K562 (cell line): Measurements from ENCODE around the gene WDR91. TPM values are rescaled to one million over a fixed set of nuclear protein-coding genes. Genes with fewer than 3 reads are reported as not detected.

ENCODE experiments used
- CBX8 ChIP-seq: fragments of 200-600 bp; sonication (generic); IDR thresholded peaks from 2 replicates; pipeline ENCODE4 v1.6.1; 2012; ENCODE audit warnings: borderline replicate concordance, mixed run types, low read depth, mild to moderate bottlenecking, moderate library complexity, mixed read lengths, low read length, control low read depth, inconsistent platforms; ENCODE audit not compliant: poor library complexity, severe bottlenecking; ENCODE audit errors: extremely low read depth
- E2F3 ChIP-seq: fragments of 250-450 bp; sonication (Bioruptor Pico); IDR thresholded peaks from 2 replicates; pipeline ENCODE4 v1.4.0; 2020; ENCODE audit warnings: mild to moderate bottlenecking
- ELF2 ChIP-seq: fragments of 250-450 bp; sonication (Bioruptor Pico); IDR thresholded peaks from 2 replicates; pipeline ENCODE4 v1.5.0; 2021; ENCODE audit warnings: mild to moderate bottlenecking
- ESRRA ChIP-seq: fragments of 450-650 bp; IDR thresholded peaks from 2 replicates; pipeline ENCODE4 v1.6.1; 2014; ENCODE audit warnings: low read depth, mild to moderate bottlenecking, moderate library complexity, borderline replicate concordance
- HMGN3 ChIP-seq: IDR thresholded peaks from 2 replicates; pipeline ENCODE4 v1.6.1; 2011; ENCODE audit warnings: borderline replicate concordance, low read depth, mild to moderate bottlenecking, mixed read lengths, low read length; ENCODE audit not compliant: insufficient read length; ENCODE audit errors: extremely low read depth
- IRF2 ChIP-seq: sonication (generic); formaldehyde crosslinking; IDR thresholded peaks from 2 replicates; pipeline ENCODE4 v1.8.1; 2022; ENCODE audit warnings: mild to moderate bottlenecking, missing genetic modification reagents
- MAZ ChIP-seq, 2 experiments: fragments of 450-650 bp in 1 of 2; sonication (generic) in 1 of 2; formaldehyde crosslinking; IDR thresholded peaks in 1 of 2; conservative IDR thresholded peaks in 1 of 2; 2 replicates each; pipeline versions ENCODE4 v1.4.0 to v1.5.0; 2020; ENCODE audit warnings: mild to moderate bottlenecking in 1 of 2, missing genetic modification reagents in 1 of 2
- NONO ChIP-seq, 2 experiments: fragments of 200-400 bp in 1 of 2; fragments of 450-650 bp in 1 of 2; formaldehyde crosslinking in 1 of 2; IDR thresholded peaks; 2 replicates each; pipeline ENCODE4 v1.6.1; 2017; ENCODE audit warnings: low read depth in 2 of 2, mild to moderate bottlenecking in 2 of 2, moderate library complexity in 2 of 2, low read length in 1 of 2
- PRPF4 ChIP-seq: fragments of 200-400 bp; formaldehyde crosslinking; IDR thresholded peaks from one replicate; pipeline ENCODE4 v1.6.1; 2017; ENCODE audit warnings: low read length, low read depth, mild to moderate bottlenecking; ENCODE audit not compliant: insufficient read depth, poor library complexity, severe bottlenecking
- RBM22 ChIP-seq: fragments of 200-400 bp; formaldehyde crosslinking; IDR thresholded peaks from 2 replicates; pipeline ENCODE4 v1.6.1; 2018; ENCODE audit warnings: low read length, low read depth; ENCODE audit not compliant: poor library complexity, severe bottlenecking
- RUNX1 ChIP-seq: sonication (generic); IDR thresholded peaks from 2 replicates; pipeline ENCODE4 v1.6.1; 2016; ENCODE audit warnings: antibody characterized with exemption, low read depth
- STAT6 ChIP-seq: sonication (generic); formaldehyde crosslinking; IDR thresholded peaks from 2 replicates; pipeline ENCODE4 v1.8.1; 2023; ENCODE audit warnings: mild to moderate bottlenecking, missing genetic modification reagents
- TRIM24 ChIP-seq, 2 experiments: fragments of 450-650 bp; IDR thresholded peaks; 2 replicates each; pipeline ENCODE4 v1.6.1; 2016
- USF2 ChIP-seq: sonication (generic); formaldehyde crosslinking; IDR thresholded peaks from 2 replicates; pipeline ENCODE4 v1.5.0; 2020; ENCODE audit warnings: missing genetic modification reagents
- YY1 ChIP-seq, 3 experiments: IDR thresholded peaks; 2 replicates each; pipeline ENCODE4 v1.6.1; 2011; ENCODE audit warnings: low read length in 2 of 3, mild to moderate bottlenecking in 2 of 3, moderate library complexity in 2 of 3, borderline replicate concordance in 1 of 3, control low read depth in 1 of 3, low read depth in 1 of 3; ENCODE audit not compliant: insufficient read depth in 3 of 3, insufficient replicate concordance in 2 of 3, control insufficient read depth in 1 of 3, insufficient read length in 1 of 3; ENCODE audit errors: extremely low read depth in 1 of 3
- ZBTB26 ChIP-seq: fragments of 450-650 bp; formaldehyde crosslinking; IDR thresholded peaks from 2 replicates; pipeline ENCODE4 v1.4.0; 2022; ENCODE audit warnings: missing genetic modification characterization
- ZFP30 ChIP-seq: fragments of 250-450 bp; sonication (Bioruptor Pico); IDR thresholded peaks from 2 replicates; pipeline ENCODE4 v1.8.0; 2022; ENCODE audit warnings: moderate library complexity, mild to moderate bottlenecking, inconsistent platforms, borderline replicate concordance
- ZNF280A ChIP-seq: fragments of 450-650 bp; IDR thresholded peaks from 2 replicates; pipeline ENCODE4 v1.6.1; 2018; ENCODE audit warnings: mild to moderate bottlenecking, low read depth; ENCODE audit not compliant: partially characterized antibody
- polyA plus RNA-seq, 8 experiments: library from polyadenylated mRNA; depleted of rRNA in 4 of 8; stranded (reverse) in 5 of 8; unstranded in 3 of 8; fragments of >200 nt; fragmentation: Nextera tagmentation in 2 of 8; fragmentation: Illumina TruSeq in 1 of 8; extraction: Ambion mirVana in 2 of 8; extraction: Trizol in 1 of 8; gene quantifications; 2 replicates each; pipeline versions ENCODE4 v1.2.1 to v1.2.3, GENCODE V29; 2011 to 2014; ENCODE audit warnings: inconsistent platforms in 1 of 8, missing spikeins in 1 of 8
- total RNA-seq, 7 experiments: library from RNA; depleted of rRNA in 6 of 7; stranded (reverse); fragments of >200 nt in 6 of 7; fragmentation: Illumina TruSeq in 2 of 7; extraction: Trizol in 2 of 7; gene quantifications; 2 replicates each; pipeline versions ENCODE4 v1.2.1 to v1.2.3, GENCODE V29; 2011 to 2021; ENCODE audit warnings: low replicate concordance in 1 of 7

The WDR91 gene
- total and polyA plus RNA-seq, 9 of the 15 experiments (the other 6 are each of a cell fraction or from before 2014, with no cell fraction given) = 1.9 to 18.2 (median 9.8) TPM

GRCh38 chr7:135156290-135156689 is 55.0 kb downstream of the WDR91 start (continued):
- no peak for TF ChIP-seq STAT6 (CRISPR knock-in tag)
- TF ChIP-seq USF2 (CRISPR knock-in tag) = no peak
- peak; percentile 97 for TF ChIP-seq ZNF280A
- TF ChIP-seq IRF2 = no peak
- TF ChIP-seq RUNX1 = no peak
- TF ChIP-seq NONO (IDR thresholded peaks at IDR 0.05; ENCODE audit: low read depth in 2 of 2, low read length in 1 of 2) = no peak
- no peak for TF ChIP-seq ELF2 (CRISPR knock-in tag)
- no peak for TF ChIP-seq HMGN3
- TF ChIP-seq ZBTB26 = no peak
- TF ChIP-seq E2F3 (CRISPR knock-in tag) = no peak
- 0 out of 2 replicates have a peak, but pooled peaks have one; percentile 15 for TF ChIP-seq ZFP30 (CRISPR knock-in tag)
- peak; percentile 76 to 87 for TF ChIP-seq TRIM24 (IDR thresholded peaks at IDR 0.05)
- TF ChIP-seq RBM22 = no peak
- TF ChIP-seq PRPF4 = no peak
- no peak for TF ChIP-seq CBX8
- TF ChIP-seq YY1 (IDR thresholded peaks at IDR 0.05; ENCODE audit: borderline replicate concordance in 1 of 3, control insufficient read depth in 1 of 3, extremely low read depth in 1 of 3, insufficient read depth in 3 of 3, insufficient read length in 1 of 3, insufficient replicate concordance in 2 of 3, low read depth in 1 of 3, low read length in 2 of 3) = no peak
- no peak for TF ChIP-seq ESRRA
- no peak for TF ChIP-seq MAZ (CRISPR knock-in tag; conservative IDR thresholded peaks at IDR 0.05 in 1 of 2, IDR thresholded peaks at IDR 0.05 in 1 of 2)
